ENCODE measurements around the gene ZNF80.

DNA sequence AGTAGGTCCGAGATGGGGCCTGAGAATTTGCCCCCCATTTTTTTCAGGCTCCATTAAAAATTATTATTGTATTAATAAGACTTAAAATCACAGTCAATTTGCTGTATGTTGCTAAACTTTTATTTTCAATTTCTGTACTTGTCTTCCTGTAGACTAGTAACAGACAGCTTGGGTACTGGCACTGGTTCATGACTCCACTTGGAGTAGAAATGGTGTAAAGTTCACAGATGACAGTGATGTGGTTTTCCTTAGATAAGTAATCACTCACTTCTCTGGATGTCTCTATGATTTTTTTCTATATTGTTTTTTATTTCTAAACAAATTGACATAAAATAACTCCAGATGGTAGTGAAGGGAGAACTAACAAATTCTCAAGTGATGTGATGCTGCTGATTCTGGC lies 15.6 kb upstream of the ZNF80 start:
- TF ChIP-seq, protein P1, sequence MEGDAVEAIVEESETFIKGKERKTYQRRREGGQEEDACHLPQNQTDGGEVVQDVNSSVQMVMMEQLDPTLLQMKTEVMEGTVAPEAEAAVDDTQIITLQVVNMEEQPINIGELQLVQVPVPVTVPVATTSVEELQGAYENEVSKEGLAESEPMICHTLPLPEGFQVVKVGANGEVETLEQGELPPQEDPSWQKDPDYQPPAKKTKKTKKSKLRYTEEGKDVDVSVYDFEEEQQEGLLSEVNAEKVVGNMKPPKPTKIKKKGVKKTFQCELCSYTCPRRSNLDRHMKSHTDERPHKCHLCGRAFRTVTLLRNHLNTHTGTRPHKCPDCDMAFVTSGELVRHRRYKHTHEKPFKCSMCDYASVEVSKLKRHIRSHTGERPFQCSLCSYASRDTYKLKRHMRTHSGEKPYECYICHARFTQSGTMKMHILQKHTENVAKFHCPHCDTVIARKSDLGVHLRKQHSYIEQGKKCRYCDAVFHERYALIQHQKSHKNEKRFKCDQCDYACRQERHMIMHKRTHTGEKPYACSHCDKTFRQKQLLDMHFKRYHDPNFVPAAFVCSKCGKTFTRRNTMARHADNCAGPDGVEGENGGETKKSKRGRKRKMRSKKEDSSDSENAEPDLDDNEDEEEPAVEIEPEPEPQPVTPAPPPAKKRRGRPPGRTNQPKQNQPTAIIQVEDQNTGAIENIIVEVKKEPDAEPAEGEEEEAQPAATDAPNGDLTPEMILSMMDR (conservative IDR thresholded peaks at IDR 0.05 in 1 of 2, IDR thresholded peaks at IDR 0.05 in 1 of 2; ENCODE audit: extremely low read depth in 1 of 2, insufficient read depth in 1 of 2, low read depth in 1 of 2, low read length in 2 of 2) = no peak
- TF ChIP-seq EZH2 (IDR thresholded peaks at IDR 0.05; ENCODE audit: borderline replicate concordance, low read length) = no peak
